HEK293 (cell line): ENCODE results near the gene FBXO10.

Source experiments
- CTCF ChIA-PET: fragments of 350-600 bp; formaldehyde crosslinking; extraction: SDS; loops from one replicate; lab custom pipeline; 2021; ENCODE audit warnings: antibody characterized with exemption; lab: Yijun Ruan, JAX
- POLR2A ChIA-PET: fragments of 300-600 bp; formaldehyde crosslinking; extraction: SDS; loops from one replicate; lab custom pipeline; 2020; ENCODE audit warnings: antibody characterized with exemption, inconsistent platforms; lab: Yijun Ruan, JAX
- H3K27ac ChIP-seq: fragments of 200-500 bp; sonication (Bioruptor generic); 2 replicates; pipeline ENCODE4 v1.5.1; 2014; ENCODE audit warnings: low read depth, low read length, control low read depth, inconsistent platforms; ENCODE audit errors: extremely low read depth
- H3K36me3 ChIP-seq, 2 experiments: fragments of 200-500 bp in 1 of 2; sonication (Bioruptor generic) in 1 of 2; 1 replicate in 1 of 2; 2 replicates in 1 of 2; pipeline ENCODE4 v1.5.1; 2014 to 2017; ENCODE audit warnings: inconsistent platforms in 2 of 2, low read length in 2 of 2; ENCODE audit not compliant: control insufficient read depth in 2 of 2, insufficient read depth in 1 of 2
- H3K4me1 ChIP-seq: fragments of 200-500 bp; sonication (Bioruptor generic); 2 replicates; pipeline ENCODE4 v1.5.1; 2014; ENCODE audit warnings: mild to moderate bottlenecking, low read length, inconsistent platforms; ENCODE audit not compliant: control insufficient read depth, insufficient read depth
- H3K4me3 ChIP-seq: 2 replicates; pipeline ENCODE4 v1.5.1; 2011; ENCODE audit warnings: low read depth, mild to moderate bottlenecking, control low read depth, low read length, moderate library complexity
- H3K9me3 ChIP-seq: fragments of 200-500 bp; sonication (Bioruptor generic); 2 replicates; pipeline ENCODE4 v1.5.1; 2014; ENCODE audit warnings: low read depth, low read length, inconsistent platforms; ENCODE audit not compliant: control insufficient read depth, insufficient read depth
- GLIS1 ChIP-seq: fragments of 450-650 bp; formaldehyde crosslinking; IDR thresholded peaks from 2 replicates; pipeline ENCODE4 v1.5.1; 2016; ENCODE audit warnings: missing biosample characterization, missing genetic modification characterization
- KLF17 ChIP-seq: fragments of 450-650 bp; formaldehyde crosslinking; IDR thresholded peaks from 2 replicates; pipeline ENCODE4 v1.5.1; 2016; ENCODE audit warnings: missing biosample characterization, missing genetic modification characterization
- PRDM6 ChIP-seq: fragments of 450-650 bp; formaldehyde crosslinking; IDR thresholded peaks from 2 replicates; pipeline ENCODE4 v1.5.1; 2017; ENCODE audit warnings: missing biosample characterization, missing genetic modification characterization
- SCRT1 ChIP-seq: fragments of 450-650 bp; formaldehyde crosslinking; IDR thresholded peaks from 2 replicates; pipeline ENCODE4 v1.5.1; 2016; ENCODE audit warnings: missing biosample characterization, missing genetic modification characterization, borderline replicate concordance
- SP7 ChIP-seq: fragments of 450-650 bp; formaldehyde crosslinking; IDR thresholded peaks from 2 replicates; pipeline ENCODE4 v1.5.1; 2016; ENCODE audit warnings: missing biosample characterization, missing genetic modification characterization
- YY2 ChIP-seq: fragments of 450-650 bp; formaldehyde crosslinking; IDR thresholded peaks from 2 replicates; pipeline ENCODE4 v1.5.1; 2016; ENCODE audit warnings: missing biosample characterization, missing genetic modification characterization
- ZBTB1 ChIP-seq: fragments of 450-650 bp; formaldehyde crosslinking; IDR thresholded peaks from 2 replicates; pipeline ENCODE4 v1.5.1; 2016; ENCODE audit warnings: missing biosample characterization, missing genetic modification characterization
- ZFP3 ChIP-seq: fragments of 450-650 bp; formaldehyde crosslinking; IDR thresholded peaks from 2 replicates; pipeline ENCODE4 v1.5.1; 2016; ENCODE audit warnings: low read depth, missing biosample characterization, missing genetic modification characterization
- ZNF114 ChIP-seq: fragments of 450-650 bp; formaldehyde crosslinking; IDR thresholded peaks from 2 replicates; pipeline ENCODE4 v1.5.0; 2017; ENCODE audit warnings: missing biosample characterization, missing genetic modification characterization
- ZNF133 ChIP-seq: fragments of 450-650 bp; formaldehyde crosslinking; IDR thresholded peaks from 2 replicates; pipeline ENCODE4 v1.5.1; 2016; ENCODE audit warnings: missing biosample characterization, missing genetic modification characterization
- ZNF155 ChIP-seq: fragments of 450-650 bp; formaldehyde crosslinking; IDR thresholded peaks from 2 replicates; pipeline ENCODE4 v1.5.1; 2016; ENCODE audit warnings: missing biosample characterization, missing genetic modification characterization
- ZNF16 ChIP-seq: fragments of 450-650 bp; formaldehyde crosslinking; IDR thresholded peaks from 2 replicates; pipeline ENCODE4 v1.5.1; 2016; ENCODE audit warnings: low read depth, missing biosample characterization, missing genetic modification characterization
- ZNF19 ChIP-seq: fragments of 450-650 bp; formaldehyde crosslinking; IDR thresholded peaks from 2 replicates; pipeline ENCODE4; 2016; ENCODE audit warnings: missing biosample characterization, missing genetic modification characterization, low read depth
- ZNF211 ChIP-seq: fragments of 450-650 bp; formaldehyde crosslinking; IDR thresholded peaks from 2 replicates; pipeline ENCODE4 v1.5.1; 2016; ENCODE audit warnings: low read depth, missing biosample characterization, missing genetic modification characterization
- ZNF221 ChIP-seq: fragments of 450-650 bp; formaldehyde crosslinking; IDR thresholded peaks from 2 replicates; pipeline ENCODE4 v1.5.1; 2017; ENCODE audit warnings: missing biosample characterization, missing genetic modification characterization, borderline replicate concordance
- ZNF324 ChIP-seq: fragments of 450-650 bp; formaldehyde crosslinking; IDR thresholded peaks from 2 replicates; pipeline ENCODE4 v1.5.1; 2016; ENCODE audit warnings: missing biosample characterization, missing genetic modification characterization
- ZNF37A ChIP-seq: fragments of 450-650 bp; IDR thresholded peaks from 2 replicates; pipeline ENCODE4 v1.5.1; 2018; ENCODE audit warnings: missing biosample characterization, missing genetic modification characterization
- ZNF501 ChIP-seq: fragments of 450-650 bp; formaldehyde crosslinking; IDR thresholded peaks from 2 replicates; pipeline ENCODE4 v1.5.1; 2016; ENCODE audit warnings: missing biosample characterization, missing genetic modification characterization
- ZNF561 ChIP-seq: fragments of 450-650 bp; IDR thresholded peaks from 2 replicates; pipeline ENCODE4 v1.5.1; 2018; ENCODE audit warnings: missing biosample characterization, missing genetic modification characterization, borderline replicate concordance
- ZNF585B ChIP-seq: fragments of 450-650 bp; formaldehyde crosslinking; IDR thresholded peaks from 2 replicates; pipeline ENCODE4 v1.5.1; 2016; ENCODE audit warnings: missing biosample characterization, missing genetic modification characterization
- ZNF623 ChIP-seq: fragments of 450-650 bp; formaldehyde crosslinking; IDR thresholded peaks from 2 replicates; pipeline ENCODE4 v1.5.1; 2016; ENCODE audit warnings: missing biosample characterization, missing genetic modification characterization
- ZNF791 ChIP-seq: fragments of 450-650 bp; formaldehyde crosslinking; IDR thresholded peaks from 2 replicates; pipeline ENCODE4 v1.5.1; 2016; ENCODE audit warnings: missing biosample characterization, missing genetic modification characterization
- ZNF792 ChIP-seq: fragments of 450-650 bp; formaldehyde crosslinking; IDR thresholded peaks from 2 replicates; pipeline ENCODE4 v1.5.1; 2016; ENCODE audit warnings: missing biosample characterization, missing genetic modification characterization
- ZSCAN23 ChIP-seq: fragments of 450-650 bp; formaldehyde crosslinking; IDR thresholded peaks from 2 replicates; pipeline ENCODE4 v1.5.1; 2016; ENCODE audit warnings: missing biosample characterization, missing genetic modification characterization
- TF ChIP-seq, protein P1 (sequence below): fragments of 450-650 bp; formaldehyde crosslinking; IDR thresholded peaks from 2 replicates; pipeline ENCODE4; 2016; ENCODE audit warnings: missing biosample characterization, missing genetic modification characterization

The FBXO10 gene

DNA sequence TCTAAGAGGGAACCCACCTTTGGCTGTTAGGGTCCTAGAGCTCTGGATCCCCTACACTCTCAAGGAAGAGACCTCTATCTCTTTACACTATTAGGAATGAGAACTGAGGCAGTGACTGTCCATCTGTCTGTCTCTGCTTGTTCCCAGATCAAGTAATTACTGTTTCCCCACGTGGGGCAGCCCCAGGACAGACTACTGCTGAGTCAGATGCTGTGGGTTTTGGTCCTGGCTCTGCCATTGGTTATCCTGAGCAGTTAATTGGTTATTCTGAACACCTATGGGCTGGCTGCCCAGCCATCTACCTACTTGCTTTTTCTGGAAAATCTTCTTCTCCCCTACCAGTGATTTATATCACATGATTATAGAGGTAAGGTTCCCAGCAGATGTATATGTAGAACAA, 33.3 kb downstream of the FBXO10 start:
- POLR2A ChIA-PET, result no interaction called here
- Histone ChIP-seq H3K9me3 (no peaks in the 10 kb centered on the region), H3K27ac (no peak overlapping the region), H3K36me3 (peaks cover 0 to 33% of the 10 kb centered on the region in 2 experiments; a peak in 2 of 3 replicates), H3K4me3 (no peak overlapping the region), H3K4me1 (no peaks in the 10 kb centered on the region)
- CTCF ChIA-PET, result no interaction called here
- TF ChIP-seq ZNF791 (tag by site-specific recombination) (no peak), ZNF501 (no peak), ZNF324 (tag by site-specific recombination) (no peak), ZNF19 (tag by site-specific recombination) (no peak), KLF17 (tag by site-specific recombination) (no peak), SCRT1 (tag by site-specific recombination) (no peak), YY2 (no peak)

DNA sequence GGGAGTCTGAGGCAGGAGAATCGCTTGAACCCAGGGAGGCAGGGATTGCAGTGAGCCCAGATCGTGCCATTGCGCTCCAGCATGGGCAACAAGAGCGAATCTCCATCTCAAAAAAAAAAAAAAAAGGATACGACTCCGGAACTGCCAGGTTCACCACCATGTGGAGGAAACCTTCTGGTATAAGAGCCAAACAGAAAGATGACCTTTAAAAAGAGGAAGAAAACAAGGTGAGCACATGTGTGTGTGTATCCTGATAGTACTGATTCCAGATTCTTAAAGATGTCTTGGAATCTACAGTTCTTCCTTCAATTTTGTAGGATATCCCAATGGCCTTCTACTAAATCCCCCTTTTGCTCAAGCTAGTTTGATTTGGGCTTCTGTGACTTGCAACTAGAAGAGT, 33.7 kb downstream of the FBXO10 start:
- Histone ChIP-seq H3K27ac (no peak overlapping the region), H3K4me1 (no peaks in the 10 kb centered on the region), H3K36me3 (peaks cover 0 to 37% of the 10 kb centered on the region in 2 experiments; a peak in 2 of 3 replicates), H3K9me3 (no peaks in the 10 kb centered on the region), H3K4me3 (no peak overlapping the region)
- ChIA-PET POLR2A (no interaction called here), CTCF (no interaction called here)
- no peak for TF ChIP-seq GLIS1 (tag by site-specific recombination)
- TF ChIP-seq ZNF16 (tag by site-specific recombination), result no peak
- no peak for TF ChIP-seq ZNF211 (tag by site-specific recombination)

GRCh38 chr9:37541465-37541864, 34.7 kb downstream of the FBXO10 start:
- TF ChIP-seq ZNF155 (tag by site-specific recombination) (no peak), ZSCAN23 (tag by site-specific recombination) (no peak), ZNF324 (tag by site-specific recombination) (no peak), ZBTB1 (tag by site-specific recombination) (no peak), ZFP3 (no peak), ZNF623 (no peak), ZNF221 (no peak), ZNF561 (tag by site-specific recombination) (no peak), SP7 (no peak), ZNF133 (tag by site-specific recombination) (no peak), PRDM6 (tag by site-specific recombination) (no peak), ZNF585B (tag by site-specific recombination) (no peak), ZNF37A (tag by site-specific recombination) (no peak), ZNF114 (tag by site-specific recombination) (no peak), ZNF792 (tag by site-specific recombination) (no peak)
- TF ChIP-seq, protein P1, sequence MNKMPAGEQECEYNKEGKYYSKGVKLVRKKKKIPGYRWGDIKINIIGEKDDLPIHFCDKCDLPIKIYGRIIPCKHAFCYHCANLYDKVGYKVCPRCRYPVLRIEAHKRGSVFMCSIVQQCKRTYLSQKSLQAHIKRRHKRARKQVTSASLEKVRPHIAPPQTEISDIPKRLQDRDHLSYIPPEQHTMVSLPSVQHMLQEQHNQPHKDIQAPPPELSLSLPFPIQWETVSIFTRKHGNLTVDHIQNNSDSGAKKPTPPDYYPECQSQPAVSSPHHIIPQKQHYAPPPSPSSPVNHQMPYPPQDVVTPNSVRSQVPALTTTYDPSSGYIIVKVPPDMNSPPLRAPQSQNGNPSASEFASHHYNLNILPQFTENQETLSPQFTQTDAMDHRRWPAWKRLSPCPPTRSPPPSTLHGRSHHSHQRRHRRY (tag by site-specific recombination), result no peak
- TF ChIP-seq, all 188 proteins: peak for 0
- H3K4me3 ChIP-seq, result no peak overlapping the region
- CTCF ChIA-PET, result no interaction called here
- no peaks in the 10 kb centered on the region for H3K4me1 ChIP-seq
- no peak overlapping the region for H3K27ac ChIP-seq
- H3K9me3 ChIP-seq, result no peaks in the 10 kb centered on the region
- peaks cover 0 to 47% of the 10 kb centered on the region in 2 experiments; a peak in 2 of 3 replicates for H3K36me3 ChIP-seq
- POLR2A ChIA-PET, result no interaction called here
